Putamen (tissue), 1 donor: Measurements from ENCODE around the gene TRNP1.
"Not testable (repeated sequence)": the region's sequence is repeated elsewhere in the genome, so short reads cannot be mapped to it uniquely, and the experiment has no call there.

ENCODE experiments used
- DNase-seq: peaks from one replicate; pipeline ENCODE4 v3.0.0-alpha.2; 2016; ENCODE audit warnings: low spot score

TRNP1 gene

DNA sequence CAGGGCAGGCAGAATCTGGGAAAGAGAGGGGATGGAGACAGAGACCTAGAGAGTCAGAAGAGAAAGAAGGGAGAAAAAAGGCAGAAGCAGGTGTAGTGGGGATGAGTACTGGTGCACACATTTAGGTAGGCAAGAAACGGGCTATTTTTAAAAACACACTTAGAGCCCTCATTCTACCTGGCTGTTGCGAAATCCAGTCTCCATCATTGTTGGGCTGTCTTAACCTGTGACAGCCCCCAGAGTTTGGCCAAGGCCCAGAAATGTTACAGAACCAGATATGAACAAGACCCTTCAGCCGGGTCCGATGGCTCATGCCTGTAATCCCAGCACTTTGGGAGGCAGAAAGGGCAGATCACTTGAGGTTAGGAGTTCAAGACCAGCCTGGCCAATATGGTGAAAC is 20.7 kb upstream of the TRNP1 start:
- no peak for DNase-seq

DNA sequence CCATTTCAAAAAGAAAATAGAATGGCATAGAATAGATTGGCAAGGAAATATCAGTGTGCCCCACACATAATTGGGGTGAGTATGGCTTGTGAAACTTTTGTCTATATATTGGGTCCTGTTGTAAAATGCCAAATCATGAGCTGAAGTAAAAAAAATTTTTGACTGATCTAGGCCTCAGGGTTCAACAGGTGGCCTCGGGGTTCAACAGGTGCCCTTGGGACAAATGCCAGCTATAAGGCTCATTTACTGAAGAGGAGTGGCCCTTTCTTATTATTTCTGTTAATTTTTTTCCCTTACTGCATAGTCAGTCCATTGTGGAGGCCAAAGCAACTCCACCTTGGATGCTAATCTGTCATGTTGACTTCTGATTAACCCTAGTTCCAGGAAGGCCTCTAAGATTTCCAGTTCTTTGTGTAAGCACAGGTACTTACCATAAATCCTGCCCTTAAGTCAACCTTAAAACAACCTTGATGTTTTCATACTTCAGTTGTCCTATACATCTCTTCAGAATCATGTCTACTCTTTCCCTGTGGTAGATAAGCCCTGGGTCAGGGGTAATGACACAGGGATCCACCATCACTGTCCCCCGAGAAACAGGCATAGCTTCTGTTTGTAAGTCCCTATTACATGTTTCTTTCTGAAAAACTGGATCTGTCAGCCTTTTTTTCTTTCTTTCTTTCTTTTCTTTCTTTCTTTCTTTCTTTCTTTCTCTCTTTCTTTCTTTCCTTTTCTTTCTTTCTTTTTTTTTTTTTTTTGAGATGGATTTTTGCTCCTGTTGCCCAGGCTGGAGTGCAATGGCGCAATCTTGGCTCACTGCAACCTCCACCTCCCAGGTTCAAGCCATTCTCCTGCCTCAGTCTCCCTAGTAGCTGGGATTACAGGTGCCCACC is 16.6 kb upstream of the TRNP1 start:
- DNase-seq, result no peak

DNA sequence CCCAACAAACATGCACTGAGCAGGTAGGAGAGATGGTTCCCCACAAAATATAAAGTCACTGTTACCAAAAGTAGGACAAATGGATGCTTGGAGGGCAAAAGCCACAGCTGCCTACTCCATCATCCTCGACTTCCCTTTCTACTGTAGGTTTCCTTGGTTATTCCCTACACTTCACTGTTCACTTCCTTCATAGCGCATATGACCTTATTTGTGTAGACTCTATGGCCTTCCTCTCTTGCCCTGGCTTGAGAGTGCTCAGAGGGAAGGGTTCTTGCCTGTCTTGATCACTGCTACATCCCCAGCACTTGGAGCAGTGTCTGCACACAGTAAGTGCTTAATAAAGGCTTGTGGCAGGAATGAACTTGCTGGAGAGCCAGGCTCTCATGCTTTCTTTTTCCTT is 14.6 kb upstream of the TRNP1 start:
- DNase-seq, result no peak

DNA sequence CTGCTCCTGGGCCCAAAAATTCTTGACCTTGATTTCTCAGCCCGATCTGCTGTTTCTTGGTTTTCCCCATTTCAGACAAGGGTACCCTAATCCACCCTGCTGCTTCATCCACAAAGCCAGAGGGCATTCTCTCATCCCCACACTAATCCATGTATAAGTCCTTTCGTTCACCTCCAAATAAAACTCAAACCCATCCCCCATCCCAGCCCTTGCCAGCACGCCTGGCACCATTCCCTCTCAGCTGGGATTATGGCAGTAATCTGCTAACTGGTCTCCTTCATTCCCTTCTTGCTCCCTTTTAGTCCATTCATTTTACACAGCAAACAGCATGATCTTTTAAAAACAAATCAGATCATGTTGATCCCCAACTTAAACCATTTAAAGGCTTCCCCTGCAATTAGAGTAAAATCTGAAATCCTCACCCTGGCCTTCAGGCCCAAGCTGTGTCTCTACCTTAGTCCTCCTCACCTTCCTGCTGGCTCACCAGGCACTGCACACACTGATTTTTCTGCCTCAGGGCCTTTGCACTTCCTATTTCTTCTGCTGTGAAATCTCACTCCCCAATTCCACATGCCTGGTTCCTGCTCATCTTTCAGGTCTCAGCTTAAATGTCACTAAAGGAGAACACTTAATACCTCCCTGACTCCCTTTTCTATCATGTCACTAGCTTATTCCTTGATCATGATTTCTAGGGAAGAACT is 12.2 kb upstream of the TRNP1 start:
- no peak for DNase-seq

DNA sequence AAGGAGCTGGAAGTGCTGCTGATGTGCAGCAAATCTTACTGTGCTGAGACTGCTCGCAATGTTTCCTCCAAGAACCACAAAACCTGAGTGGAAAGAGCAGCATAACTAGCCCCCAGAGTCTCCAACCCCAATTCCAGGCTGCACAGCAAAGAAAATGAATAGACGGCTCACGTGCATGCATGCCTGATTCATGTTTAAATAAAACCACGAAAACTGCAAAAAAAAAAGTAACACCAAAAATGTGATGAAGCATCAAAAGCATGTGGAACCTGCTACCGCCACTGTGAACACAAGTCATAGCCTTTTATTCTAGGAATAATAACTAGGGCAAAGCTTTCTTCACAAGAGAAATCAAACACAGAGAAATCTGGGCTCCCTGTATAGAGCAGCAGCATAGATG is 9.6 kb upstream of the TRNP1 start:
- DNase-seq, result no peak

DNA sequence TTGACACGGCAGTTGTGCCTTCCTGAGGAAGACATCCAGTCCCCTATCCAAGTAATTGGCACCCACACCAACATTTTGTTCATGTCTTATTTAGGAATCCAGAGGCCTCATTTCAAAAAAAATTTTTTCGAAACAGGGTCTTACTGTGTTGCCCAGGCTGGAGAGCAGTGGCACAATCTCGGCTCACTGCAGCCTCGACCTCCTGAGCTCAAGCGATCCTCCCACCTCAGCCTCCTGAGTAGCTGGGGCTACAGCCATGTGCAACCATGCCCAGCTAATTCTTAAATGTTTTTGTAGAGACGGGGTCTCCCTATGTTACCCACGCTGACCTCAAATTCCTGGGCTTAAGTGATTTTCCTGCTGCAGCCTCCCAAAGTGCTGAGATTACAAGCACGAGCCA is 9.2 kb upstream of the TRNP1 start:
- no peak for DNase-seq

DNA sequence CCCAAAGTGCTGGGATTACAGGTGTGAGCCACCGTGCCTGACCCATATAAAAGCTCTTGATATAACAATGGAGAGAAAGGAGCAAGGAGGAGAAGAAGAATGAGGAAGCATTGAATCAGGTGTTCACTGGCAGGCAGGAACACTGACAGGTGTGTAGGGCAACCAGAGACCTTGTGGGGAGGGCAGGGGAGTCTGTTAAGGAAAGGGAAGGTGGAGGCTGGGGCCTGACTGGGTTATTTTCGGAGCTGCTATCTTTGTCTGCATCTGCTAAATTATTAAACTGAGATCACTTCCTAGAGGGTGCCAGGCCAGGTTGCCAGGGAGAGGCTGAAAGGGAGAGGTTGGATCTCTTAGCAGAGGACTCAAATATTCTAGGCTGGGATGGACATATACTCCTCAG is 6.8 kb upstream of the TRNP1 start:
- peak; percentile 59 for DNase-seq

DNA sequence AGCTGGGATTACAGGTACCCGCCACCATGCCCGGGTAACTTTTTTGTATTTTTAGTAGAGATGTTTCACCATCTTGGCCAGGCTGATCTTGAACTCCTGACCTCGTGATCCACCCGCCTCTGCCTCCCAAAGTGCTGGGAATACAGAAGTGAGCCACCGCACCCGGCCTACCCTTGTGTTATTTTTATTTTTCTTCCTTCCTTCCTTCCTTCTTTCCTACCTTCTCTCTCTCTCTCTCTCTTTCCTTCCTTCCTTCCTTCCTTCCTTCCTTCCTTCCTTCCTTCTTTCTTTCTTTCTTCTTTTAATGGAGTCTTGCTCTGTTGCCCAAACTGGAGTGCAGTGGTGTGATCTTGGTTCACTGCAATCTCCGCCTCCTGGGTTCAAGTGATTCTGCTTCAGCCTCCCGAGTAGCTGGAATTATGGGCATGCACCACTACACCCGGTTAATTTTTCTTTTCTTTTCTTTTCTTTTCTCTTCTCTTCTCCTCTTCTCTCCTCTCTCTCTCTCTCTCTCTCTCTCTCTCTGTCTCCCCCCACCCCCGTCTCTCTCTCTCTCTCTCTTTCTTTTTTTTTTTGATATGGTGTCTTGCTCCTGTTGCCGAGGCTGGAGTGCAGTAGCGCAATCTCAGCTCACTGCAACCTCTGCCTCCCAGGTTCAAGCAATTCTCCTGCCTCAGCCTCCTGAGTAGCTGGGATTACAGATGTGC is 3.9 kb upstream of the TRNP1 start:
- not testable (repeated sequence) for DNase-seq

DNA sequence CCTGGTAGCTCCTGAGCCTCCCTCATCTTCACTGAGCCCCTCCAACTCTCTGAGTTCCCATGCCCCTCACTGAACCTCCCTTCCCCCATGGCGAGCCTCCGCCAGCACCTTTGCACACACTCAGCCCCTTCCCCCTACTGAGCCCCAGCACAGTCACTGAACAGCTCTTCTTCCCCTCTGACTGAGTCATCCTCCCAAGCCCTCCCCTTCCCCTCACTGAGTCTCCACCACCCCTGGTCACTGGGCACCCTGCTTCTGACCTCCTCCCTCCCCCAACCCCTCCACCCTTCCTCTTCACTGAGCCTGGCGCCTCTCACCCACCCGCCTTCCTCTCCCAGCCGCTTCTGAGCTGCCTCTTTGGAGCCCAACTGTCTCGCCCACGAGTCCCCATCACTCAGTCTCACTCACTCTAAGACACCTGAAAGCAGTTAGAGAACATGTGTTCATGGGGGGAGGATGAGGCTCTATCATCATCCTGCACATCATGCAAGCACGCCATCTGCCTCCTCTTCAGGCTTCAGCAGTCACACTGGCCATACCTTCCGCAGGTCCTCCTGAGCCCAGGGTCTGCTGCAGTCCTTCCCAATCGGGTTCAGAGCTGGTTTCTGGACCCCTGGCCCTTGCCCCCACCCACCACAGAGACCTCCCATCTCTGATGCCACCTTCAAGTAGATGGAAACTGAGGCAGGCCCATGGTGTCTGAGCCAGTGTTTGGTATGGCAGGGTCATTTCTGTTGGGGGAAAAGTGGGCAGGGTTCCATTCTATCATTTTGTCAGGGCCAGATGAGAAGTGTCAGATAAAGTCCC is 2.0 kb upstream of the TRNP1 start:
- DNase-seq, result peak; percentile 74

DNA sequence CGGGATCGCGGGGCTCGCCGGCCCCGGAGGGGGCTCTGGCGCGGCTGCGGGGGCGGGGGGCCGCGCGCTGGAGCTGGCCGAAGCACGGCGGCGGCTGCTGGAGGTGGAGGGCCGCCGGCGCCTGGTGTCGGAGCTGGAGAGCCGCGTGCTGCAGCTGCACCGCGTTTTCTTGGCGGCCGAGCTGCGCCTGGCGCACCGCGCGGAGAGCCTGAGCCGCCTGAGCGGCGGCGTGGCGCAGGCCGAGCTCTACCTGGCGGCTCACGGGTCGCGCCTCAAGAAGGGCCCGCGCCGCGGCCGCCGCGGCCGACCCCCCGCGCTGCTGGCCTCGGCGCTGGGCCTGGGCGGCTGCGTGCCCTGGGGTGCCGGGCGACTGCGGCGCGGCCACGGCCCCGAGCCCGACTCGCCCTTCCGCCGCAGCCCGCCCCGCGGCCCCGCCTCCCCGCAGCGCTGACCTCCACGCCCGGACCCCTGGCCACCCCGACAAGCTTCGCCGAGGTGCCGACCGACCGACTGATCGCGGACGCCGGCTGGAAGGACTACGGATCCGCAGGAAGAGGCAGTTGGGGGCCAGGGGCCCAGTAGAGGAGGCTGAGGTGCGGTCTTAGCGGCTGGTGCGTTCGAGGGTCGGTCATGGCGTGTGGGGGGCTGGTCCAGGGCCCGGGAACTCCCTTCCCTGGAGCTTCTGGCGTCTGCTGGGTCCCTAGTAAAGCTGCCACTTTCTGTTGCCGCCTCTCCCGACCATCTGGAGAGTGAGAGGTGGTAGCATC is 711 bp downstream of the TRNP1 start:
- no peak for DNase-seq

DNA sequence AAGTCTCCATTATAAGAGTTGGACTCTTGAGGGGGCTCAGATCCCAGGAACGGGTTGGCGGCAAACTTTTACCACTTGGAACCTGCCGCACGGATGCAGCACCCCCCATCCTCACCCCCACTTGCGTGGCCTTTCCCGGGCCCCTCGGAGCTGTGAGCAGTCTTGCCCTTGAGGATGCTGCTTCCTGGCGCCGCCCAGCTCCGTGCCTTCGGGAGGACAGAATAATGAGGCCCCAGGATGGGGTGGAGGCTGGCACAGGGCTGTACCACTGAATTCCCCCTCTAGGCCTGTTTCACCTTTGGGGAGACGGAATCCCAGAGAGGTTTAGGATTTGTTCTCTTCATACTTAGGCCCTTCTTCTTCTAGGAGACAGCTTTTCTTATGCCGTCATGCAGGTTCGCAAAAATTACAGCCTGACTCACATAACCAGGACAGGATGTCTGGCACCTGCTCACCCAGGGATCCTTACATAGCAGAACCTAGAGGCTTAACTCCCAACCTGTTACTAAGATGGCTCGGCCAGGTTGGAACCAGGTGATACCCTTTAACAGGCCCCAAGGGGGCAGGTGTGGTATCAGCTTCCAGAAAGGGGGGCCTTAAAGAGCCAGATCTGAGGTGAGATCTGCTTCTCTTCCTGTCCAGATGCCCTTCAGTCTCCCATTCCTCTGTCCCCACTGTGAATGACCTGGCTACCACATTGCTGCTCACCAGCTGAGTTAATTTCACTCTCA is 1.5 kb downstream of the TRNP1 start:
- DNase-seq, result no peak

DNA sequence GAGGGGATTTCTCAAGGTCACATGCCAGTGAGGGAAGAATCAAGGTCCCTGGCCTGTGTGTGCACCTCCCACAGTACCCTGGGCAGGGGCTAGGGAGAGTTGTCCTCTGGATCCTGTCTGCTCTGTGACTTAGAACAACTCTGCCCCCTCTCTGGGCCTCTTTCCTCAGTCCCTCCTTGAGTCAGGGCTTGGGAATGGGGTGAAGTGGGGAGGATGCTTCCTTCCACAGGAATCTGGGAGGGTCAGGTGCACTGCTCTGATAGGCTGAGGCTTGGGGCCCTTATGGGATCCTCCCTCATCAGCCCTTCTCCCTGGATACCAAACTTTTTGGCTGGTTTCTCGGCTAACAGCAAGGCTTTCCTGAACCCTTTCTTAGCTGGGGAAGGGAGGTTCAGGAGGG is 2.5 kb downstream of the TRNP1 start:
- no peak for DNase-seq

DNA sequence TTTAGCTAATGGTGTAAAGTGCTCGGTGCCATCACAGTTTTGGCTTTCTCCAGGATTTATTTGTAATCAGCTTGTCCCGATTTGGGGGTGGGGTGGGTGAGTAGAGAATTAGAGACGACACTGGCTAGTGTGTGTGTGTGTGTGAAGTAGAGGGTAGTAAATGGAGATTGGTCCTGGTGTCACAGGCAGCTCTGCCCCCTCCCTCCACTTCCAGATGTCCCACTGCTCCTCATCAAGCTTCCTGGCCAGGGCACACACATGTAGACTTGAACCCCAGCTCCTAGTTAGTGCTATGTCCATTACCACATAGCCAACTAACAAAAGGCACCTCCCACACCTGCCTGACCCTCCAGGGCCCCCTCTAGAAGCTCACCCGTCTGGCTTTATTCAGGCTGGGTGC is 3.2 kb downstream of the TRNP1 start:
- DNase-seq, result no peak

DNA sequence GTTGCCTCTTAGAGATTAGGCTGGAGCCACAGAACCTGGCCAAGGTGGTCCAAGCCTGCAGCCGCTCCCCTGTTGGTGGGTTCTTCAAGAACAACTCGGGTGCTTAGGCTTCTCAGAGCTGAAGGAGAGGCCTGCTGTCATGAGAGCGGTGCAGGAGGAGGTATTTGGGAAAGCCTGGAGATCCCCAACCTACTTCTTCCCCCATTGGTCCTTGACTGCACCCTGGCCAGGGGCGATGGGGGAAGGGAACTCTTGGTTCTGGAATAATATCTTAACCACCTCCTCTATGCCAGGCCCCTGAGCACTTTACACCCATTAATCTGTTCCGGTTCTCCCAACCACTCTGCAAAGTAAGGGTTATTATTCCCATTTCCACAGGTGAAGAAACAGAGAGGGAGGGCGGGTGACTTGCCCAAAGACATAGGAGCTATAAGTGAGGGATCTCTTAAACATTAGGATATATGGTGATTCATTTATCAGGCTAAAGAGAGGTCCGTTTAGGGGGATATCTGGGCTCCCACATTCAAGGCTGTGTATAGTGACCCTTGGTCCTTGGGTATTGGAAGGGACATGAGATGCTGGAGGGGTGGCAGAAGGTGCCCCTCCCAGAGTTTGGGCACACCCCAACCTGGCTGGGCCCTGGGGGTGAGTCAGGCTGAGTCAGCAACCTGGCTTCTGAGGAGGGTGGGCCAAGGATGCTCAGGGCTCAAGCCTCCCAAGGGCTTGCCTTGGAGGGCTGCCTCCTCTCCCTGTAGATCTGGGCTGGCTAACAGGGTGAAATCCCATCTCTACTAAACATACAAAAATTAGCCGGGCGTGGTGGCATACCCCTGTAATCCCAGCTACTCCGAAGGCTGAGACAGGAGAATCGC is 5.2 kb downstream of the TRNP1 start:
- no peak for DNase-seq

DNA sequence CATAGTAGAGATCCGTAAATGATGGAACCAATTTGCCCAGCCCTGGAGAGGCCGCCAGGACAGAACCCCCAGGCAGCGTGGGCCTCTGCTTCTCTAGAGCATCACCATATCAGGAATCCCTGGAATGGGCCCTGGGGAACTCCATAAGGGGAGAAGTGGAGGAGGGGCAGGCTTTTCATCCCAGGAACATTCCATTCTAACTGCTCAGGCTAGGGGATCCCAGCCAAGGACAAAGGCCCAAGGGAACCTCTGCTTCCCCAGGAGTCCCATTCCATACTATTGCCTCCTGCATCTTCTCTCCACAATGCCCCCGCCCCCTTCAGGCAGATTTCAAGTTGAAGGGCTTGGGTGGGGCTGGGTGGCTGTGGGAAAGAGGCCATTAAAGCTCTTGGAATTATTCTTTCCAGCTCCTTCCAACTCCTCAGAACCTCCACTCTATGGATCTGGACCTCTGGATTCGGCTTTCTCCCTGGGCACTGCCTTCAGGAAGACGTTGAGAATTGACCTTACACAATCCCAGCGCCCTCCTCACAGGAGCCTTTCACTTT is 6.0 kb downstream of the TRNP1 start:
- no peak for DNase-seq

DNA sequence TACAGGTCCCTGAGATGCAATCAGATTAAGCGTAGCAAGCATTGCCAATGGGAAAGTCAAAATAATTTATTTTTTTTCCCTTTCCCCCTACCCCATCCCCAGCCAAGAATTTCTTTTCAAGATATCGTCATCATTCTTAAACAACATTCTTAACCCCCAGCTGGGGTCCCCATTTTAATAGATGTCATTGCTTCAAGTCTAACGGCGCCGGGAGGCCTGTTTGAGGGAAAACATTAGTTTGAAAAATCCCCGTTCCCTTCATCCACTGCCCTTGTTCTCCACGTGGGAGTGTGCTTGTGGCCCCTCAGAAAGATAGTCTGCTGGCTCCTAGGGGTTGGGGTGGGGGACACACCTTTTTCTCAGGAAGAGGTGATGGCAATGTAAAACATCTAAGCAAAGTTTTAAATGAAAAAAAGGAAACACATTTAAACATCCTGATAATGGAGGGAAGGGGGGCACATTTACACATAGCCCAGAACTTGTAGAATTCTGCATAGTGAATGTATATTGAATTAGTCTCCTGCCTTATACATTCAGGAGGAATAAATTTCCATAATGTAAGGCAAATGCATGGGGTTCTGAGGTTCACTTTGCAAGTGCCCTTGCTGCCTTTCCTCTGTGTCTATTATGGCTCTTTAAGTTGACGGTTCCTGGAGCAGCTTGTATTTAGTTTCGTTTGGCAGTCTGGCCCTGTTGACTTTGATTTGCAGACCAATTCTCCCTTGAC is 6.8 kb downstream of the TRNP1 start:
- DNase-seq, result no peak

DNA sequence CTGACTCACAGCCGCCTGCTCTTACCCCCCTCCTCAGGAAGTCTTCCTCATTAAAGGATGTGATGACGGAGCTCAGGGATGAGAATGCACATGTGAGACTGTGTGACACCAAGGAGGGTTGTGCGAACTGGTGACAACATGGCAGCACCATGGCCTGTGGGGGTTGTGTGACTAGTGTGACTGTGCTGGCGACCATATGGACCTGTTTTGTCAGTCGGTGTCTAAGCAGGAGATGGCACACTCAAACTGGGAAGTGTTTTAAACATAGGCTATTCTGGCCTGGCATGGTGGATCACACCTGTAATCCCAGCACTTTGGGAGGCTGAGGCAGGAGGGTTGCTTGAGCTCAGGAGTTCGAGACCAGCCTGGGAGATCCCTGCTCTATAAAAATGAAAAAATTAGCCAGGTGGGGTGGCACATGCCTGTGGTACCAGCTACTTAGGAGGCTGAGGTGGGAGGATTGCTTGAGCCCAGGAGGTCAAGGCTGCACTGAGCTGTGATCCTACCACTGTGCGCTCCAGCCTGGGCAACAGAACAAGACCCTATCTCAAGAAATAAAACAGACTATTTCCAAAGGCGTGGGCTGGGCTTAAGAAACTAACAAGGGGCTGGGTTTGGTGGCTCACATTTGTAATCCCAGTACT is 7.4 kb downstream of the TRNP1 start:
- DNase-seq, result no peak
